ENCODE results near the gene TRANK1. TPM values are rescaled to one million over a fixed set of nuclear protein-coding genes. Genes with fewer than 3 reads are reported as not detected.

TRANK1 gene
- total and polyA plus RNA-seq, 2 of the 4 experiments (the other 2 are of a cell fraction) = 7.9 to 12.7 TPM

- ATAC-seq (ENCODE audit: low read depth) = no peak
Observed at GRCh38 chr3:36814066-36814717, 130.7 kb downstream of the TRANK1 start.

More at GRCh38 chr3:36814066-36814717, 130.7 kb downstream of the TRANK1 start:
- Histone ChIP-seq H2BK20ac (ENCODE audit: low read depth, low read length) (no peak overlapping the region), H4K91ac (ENCODE audit: insufficient read depth, low read depth, low read length) (no peak overlapping the region), H4K20me1 (ENCODE audit: insufficient read depth, low read length) (no peaks in the 10 kb centered on the region), H3K23ac (ENCODE audit: low read depth, low read length) (no peak overlapping the region), H3K56ac (ENCODE audit: extremely low read depth, insufficient read depth, low read length) (no peak overlapping the region), H4K8ac (ENCODE audit: low read depth in 2 of 2, low read length in 2 of 2) (no peak overlapping the region), H3K79me1 (ENCODE audit: low read depth in 1 of 2, low read length in 2 of 2) (no peaks in the 10 kb centered on the region), H2BK15ac (ENCODE audit: low read depth, low read length) (no peak overlapping the region), H2BK120ac (ENCODE audit: low read depth, low read length) (no peak overlapping the region), H3K18ac (ENCODE audit: low read depth, low read length) (no peak overlapping the region), H3K4me2 (ENCODE audit: low read depth, low read length) (no peak overlapping the region), H2BK5ac (ENCODE audit: low read depth, low read length, poor library complexity, severe bottlenecking) (no peak overlapping the region), H3K4me1 (ENCODE audit: control insufficient read depth, insufficient read depth, low read length) (no peaks in the 10 kb centered on the region), H3K27ac (ENCODE audit: insufficient read depth, low read length) (no peak overlapping the region), H2AFZ (replicated peaks; ENCODE audit: low read length, poor library complexity) (no peak overlapping the region), H3K9ac (ENCODE audit: low read depth, low read length) (no peak overlapping the region), H3K9me3 (ENCODE audit: control insufficient read depth, insufficient read depth, low read length) (no peaks in the 10 kb centered on the region), H3K4ac (ENCODE audit: low read depth, low read length) (no peak overlapping the region), H3K14ac (replicated peaks; ENCODE audit: low read depth, low read length) (no peak overlapping the region), H3K27me3 (ENCODE audit: control insufficient read depth, insufficient read depth, low read length) (peaks cover 19% of the 10 kb centered on the region; the same call in 1 of the 2 replicates), H3K36me3 (ENCODE audit: control insufficient read depth, insufficient read depth, low read length) (no peaks in the 10 kb centered on the region), H3K4me3 (ENCODE audit: insufficient read depth, low read depth, low read length) (no peak overlapping the region), H2AK5ac (ENCODE audit: low read depth, low read length) (no peak overlapping the region), H4K5ac (ENCODE audit: low read depth, low read length) (no peak overlapping the region), H3K9me1 (ENCODE audit: insufficient read depth, low read length) (no peaks in the 10 kb centered on the region), H2AK9ac (replicated peaks; ENCODE audit: low read depth, low read length, poor library complexity) (no peak overlapping the region)
- DNase-seq = no peak
- CTCF ChIA-PET = interaction anchor here (0.6 to 1.2 kb wide), 2 partner anchors 9 to 11 kb away, joined by 3 to 4 read pairs; no protein-coding TSS in a partner anchor
- intact Hi-C loops (cut with micrococcal nuclease) = no loop called here
- no TSS peak for BruUV-seq (replicated peaks)
- in situ Hi-C loops (cut with MboI; ENCODE audit: low sequenced_read_pairs) = no loop called here
- no peak for TF ChIP-seq SMC3 (IDR thresholded peaks at IDR 0.05; ENCODE audit: low read depth, low read length)
- TF ChIP-seq CEBPB (IDR thresholded peaks at IDR 0.05; ENCODE audit: low read depth, low read length) = no peak
- no peak for TF ChIP-seq CHD1 (IDR thresholded peaks at IDR 0.05; ENCODE audit: low read depth, low read length)
- TF ChIP-seq POLR2A (IDR thresholded peaks at IDR 0.05; ENCODE audit: low read depth, low read length) = no peak
- TF ChIP-seq RAD21 (IDR thresholded peaks at IDR 0.05; ENCODE audit: low read length) = no peak
- no peak for TF ChIP-seq MAZ (IDR thresholded peaks at IDR 0.05; ENCODE audit: borderline replicate concordance, low read depth, low read length)
- TF ChIP-seq BHLHE40 (IDR thresholded peaks at IDR 0.05; ENCODE audit: low read depth, low read length) = no peak
- no peak for TF ChIP-seq FOS (IDR thresholded peaks at IDR 0.05; ENCODE audit: low read depth, low read length)
- no CpG with 5 or more reads among the region's 7 CpGs for WGBS, 2 experiments (ENCODE audit: extremely low coverage in 2 of 2, insufficient read length in 1 of 2)
- dilution Hi-C loops (cut with HindIII; ENCODE audit: low sequenced_read_pairs, unreplicated experiment) = no loop called here
- POLR2A ChIA-PET (ENCODE audit: unreplicated experiment) = no interaction called here

Data from IMR-90 (cell line).